A549 (cell line): ENCODE measurements around the gene MTMR12.

Experiments
- BHLHE40 ChIP-seq: IDR thresholded peaks from 2 replicates; pipeline ENCODE4 v1.6.1; 2012; ENCODE audit warnings: low read depth, low read length, inconsistent platforms
- CTCF ChIP-seq: fragments of >200 bp; sonication (Bioruptor Twin); formaldehyde crosslinking; IDR thresholded peaks from 3 replicates; pipeline ENCODE4 v1.5.1; 2016
- RAD21 ChIP-seq, 2 experiments: fragments of >200 bp in 1 of 2; sonication (Bioruptor Twin) in 1 of 2; formaldehyde crosslinking in 1 of 2; IDR thresholded peaks in 1 of 2; conservative IDR thresholded peaks in 1 of 2; 2 replicates in 1 of 2; 3 replicates in 1 of 2; pipeline ENCODE4 v1.6.1; 2012 to 2018; ENCODE audit warnings: inconsistent platforms in 1 of 2

- TF ChIP-seq CTCF, result no peak
- no peak for TF ChIP-seq RAD21 (conservative IDR thresholded peaks at IDR 0.05 in 1 of 2, IDR thresholded peaks at IDR 0.05 in 1 of 2)
- TF ChIP-seq BHLHE40, result no peak
Observed at GRCh38 chr5:32339198-32339597, 26.5 kb upstream of the MTMR12 start.
